Measurements from ENCODE around the gene ACAD11.

Gene ACAD11

GRCh38 chr3:132517311-132517710 is 142.3 kb downstream of the ACAD11 start:
- TF ChIP-seq PPARA (CRISPR knock-in tag; IDR thresholded peaks at IDR 0.05; ENCODE audit: borderline replicate concordance): no peak
- no peak for TF ChIP-seq CSDC2 (CRISPR knock-in tag; IDR thresholded peaks at IDR 0.05)
- TF ChIP-seq CREB5 (CRISPR knock-in tag; IDR thresholded peaks at IDR 0.05; ENCODE audit: low read depth): no peak
- no peak for TF ChIP-seq OSR1 (CRISPR knock-in tag; IDR thresholded peaks at IDR 0.05)
- no peak for TF ChIP-seq ARNTL (CRISPR knock-in tag; IDR thresholded peaks at IDR 0.05; ENCODE audit: borderline replicate concordance, low read depth)
- no peak for TF ChIP-seq ZNF8 (CRISPR knock-in tag; IDR thresholded peaks at IDR 0.05)
- no peak for TF ChIP-seq BACH2 (CRISPR knock-in tag; IDR thresholded peaks at IDR 0.05; ENCODE audit: borderline replicate concordance)
- no peak for TF ChIP-seq ZNF70 (CRISPR knock-in tag; IDR thresholded peaks at IDR 0.05)
- no peak for TF ChIP-seq PATZ1 (CRISPR knock-in tag; IDR thresholded peaks at IDR 0.05; ENCODE audit: borderline replicate concordance)
- TF ChIP-seq, protein P1, sequence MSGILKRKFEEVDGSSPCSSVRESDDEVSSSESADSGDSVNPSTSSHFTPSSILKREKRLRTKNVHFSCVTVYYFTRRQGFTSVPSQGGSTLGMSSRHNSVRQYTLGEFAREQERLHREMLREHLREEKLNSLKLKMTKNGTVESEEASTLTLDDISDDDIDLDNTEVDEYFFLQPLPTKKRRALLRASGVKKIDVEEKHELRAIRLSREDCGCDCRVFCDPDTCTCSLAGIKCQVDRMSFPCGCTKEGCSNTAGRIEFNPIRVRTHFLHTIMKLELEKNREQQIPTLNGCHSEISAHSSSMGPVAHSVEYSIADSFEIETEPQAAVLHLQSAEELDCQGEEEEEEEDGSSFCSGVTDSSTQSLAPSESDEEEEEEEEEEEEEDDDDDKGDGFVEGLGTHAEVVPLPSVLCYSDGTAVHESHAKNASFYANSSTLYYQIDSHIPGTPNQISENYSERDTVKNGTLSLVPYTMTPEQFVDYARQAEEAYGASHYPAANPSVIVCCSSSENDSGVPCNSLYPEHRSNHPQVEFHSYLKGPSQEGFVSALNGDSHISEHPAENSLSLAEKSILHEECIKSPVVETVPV (CRISPR knock-in tag; IDR thresholded peaks at IDR 0.05): no peak
- TF ChIP-seq ZC3H10 (CRISPR knock-in tag; IDR thresholded peaks at IDR 0.05): no peak
- TF ChIP-seq ZFP3 (CRISPR knock-in tag; IDR thresholded peaks at IDR 0.05): no peak
- TF ChIP-seq TOX (CRISPR knock-in tag; IDR thresholded peaks at IDR 0.05; ENCODE audit: borderline replicate concordance): no peak
- no peak for TF ChIP-seq ISL1 (CRISPR knock-in tag; IDR thresholded peaks at IDR 0.05)
- no peak for TF ChIP-seq GLIS3 (CRISPR knock-in tag; IDR thresholded peaks at IDR 0.05)
- no peak for TF ChIP-seq POU6F1 (CRISPR knock-in tag; IDR thresholded peaks at IDR 0.05; ENCODE audit: borderline replicate concordance, low read depth)
- no peak for ATAC-seq

DNA sequence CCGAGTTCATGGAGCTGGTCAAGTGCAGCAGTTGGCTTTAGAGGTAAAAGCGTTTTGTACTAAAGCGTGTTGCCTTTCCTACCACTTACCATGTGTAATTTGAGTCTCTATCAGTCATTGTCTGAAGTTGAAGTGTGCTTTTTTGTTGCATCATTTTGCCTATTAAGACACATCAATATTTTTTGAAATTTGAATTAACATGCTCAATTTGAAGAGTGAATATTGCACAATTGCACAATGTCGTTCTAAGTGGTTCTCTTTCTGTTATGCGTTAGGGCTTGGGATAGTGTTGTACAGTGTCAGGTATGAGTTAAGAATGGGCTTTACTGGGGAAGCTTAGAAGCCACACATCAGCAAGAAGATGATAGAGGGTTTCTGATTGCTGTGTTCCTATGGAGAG is 146.6 kb downstream of the ACAD11 start:
- no peak for ATAC-seq
- TF ChIP-seq TSHZ2 (CRISPR knock-in tag; IDR thresholded peaks at IDR 0.05) (no peak), RARB (CRISPR knock-in tag; IDR thresholded peaks at IDR 0.05) (no peak), ESRRG (CRISPR knock-in tag; IDR thresholded peaks at IDR 0.05) (no peak), BACH2 (CRISPR knock-in tag; IDR thresholded peaks at IDR 0.05; ENCODE audit: borderline replicate concordance) (no peak), TOX (CRISPR knock-in tag; IDR thresholded peaks at IDR 0.05; ENCODE audit: borderline replicate concordance) (no peak)

DNA sequence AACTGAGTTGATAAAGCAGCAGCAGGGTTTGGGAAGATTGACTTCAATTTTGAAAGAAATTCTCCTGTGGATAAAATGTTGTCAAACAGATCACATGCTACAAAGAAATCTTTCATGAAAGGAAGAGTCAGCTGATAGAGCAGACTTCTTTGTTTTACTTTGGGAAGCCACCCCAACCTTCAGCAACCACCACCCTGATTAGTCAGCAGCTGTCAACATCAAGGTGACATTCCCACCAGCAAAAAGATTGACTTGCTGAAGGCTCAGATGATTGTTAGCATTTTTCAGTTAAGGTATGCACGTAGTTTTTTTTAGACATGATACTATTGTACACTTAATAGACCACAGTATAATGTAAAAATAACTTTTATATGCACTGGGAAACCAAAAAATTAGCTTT is 150.1 kb downstream of the ACAD11 start:
- ATAC-seq: no peak
- TF ChIP-seq CSDC2 (CRISPR knock-in tag; IDR thresholded peaks at IDR 0.05) (no peak), ESRRG (CRISPR knock-in tag; IDR thresholded peaks at IDR 0.05) (no peak), ISL1 (CRISPR knock-in tag; IDR thresholded peaks at IDR 0.05) (no peak), PPARA (CRISPR knock-in tag; IDR thresholded peaks at IDR 0.05; ENCODE audit: borderline replicate concordance) (no peak), OSR1 (CRISPR knock-in tag; IDR thresholded peaks at IDR 0.05) (no peak), TCF4 (CRISPR knock-in tag; IDR thresholded peaks at IDR 0.05; ENCODE audit: borderline replicate concordance) (no peak), ZNF8 (CRISPR knock-in tag; IDR thresholded peaks at IDR 0.05) (no peak), SNAI2 (CRISPR knock-in tag; IDR thresholded peaks at IDR 0.05) (no peak), POU6F1 (CRISPR knock-in tag; IDR thresholded peaks at IDR 0.05; ENCODE audit: borderline replicate concordance, low read depth) (no peak), ZFP30 (CRISPR knock-in tag; IDR thresholded peaks at IDR 0.05) (no peak), ZFP3 (CRISPR knock-in tag; IDR thresholded peaks at IDR 0.05) (no peak), RARB (CRISPR knock-in tag; IDR thresholded peaks at IDR 0.05) (no peak), ZC3H10 (CRISPR knock-in tag; IDR thresholded peaks at IDR 0.05) (no peak), BACH2 (CRISPR knock-in tag; IDR thresholded peaks at IDR 0.05; ENCODE audit: borderline replicate concordance) (no peak), GLIS3 (CRISPR knock-in tag; IDR thresholded peaks at IDR 0.05) (no peak), ARNTL (CRISPR knock-in tag; IDR thresholded peaks at IDR 0.05; ENCODE audit: borderline replicate concordance, low read depth) (no peak), ZNF565 (CRISPR knock-in tag; conservative IDR thresholded peaks at IDR 0.05; ENCODE audit: low read depth) (no peak), TSHZ2 (CRISPR knock-in tag; IDR thresholded peaks at IDR 0.05) (no peak)

Measured in SK-N-SH treated with all-trans-retinoic acid at 6 μM for 48 hours (cell line).